Stimulated activated naive B cell treated with anti-CD40 and anti-IgM and Interleukin-4, amounts not matched to agents 10 μg/mL and 1 μg/mL and 100 μg/mL, for 72 hours (primary cell): Measurements from ENCODE around the gene RCBTB2.
A peak's percentile ranks its signal among the peaks of the same experiment; 100 is the strongest.

ENCODE experiments used
- ATAC-seq, 2 donors: fragments of 150-1000 bp; cut with Tn5 transposase; replicated peaks; 2 replicates each; pipeline ENCODE4 v1.10.0; 2021; ENCODE audit warnings: moderate library complexity in 1 of 2
- DNase-seq: peaks from one replicate; pipeline ENCODE4 v3.0.0; 2021
- H3K27ac Mint-ChIP-seq: one replicate; pipeline ENCODE4 v1.8.0; 2022; ENCODE audit warnings: mild to moderate bottlenecking, mixed read lengths
- H3K27me3 Mint-ChIP-seq, 2 donors: one replicate each; pipeline ENCODE4 v1.8.0; 2022; ENCODE audit warnings: mixed read lengths in 2 of 2
- H3K36me3 Mint-ChIP-seq, 2 donors: one replicate each; pipeline ENCODE4 v1.8.0; 2022; ENCODE audit warnings: mixed read lengths in 2 of 2, mild to moderate bottlenecking in 1 of 2
- H3K4me1 Mint-ChIP-seq, 2 donors: one replicate each; pipeline ENCODE4 v1.8.0; 2022; ENCODE audit warnings: mixed read lengths in 2 of 2, mild to moderate bottlenecking in 1 of 2
- H3K4me3 Mint-ChIP-seq, 2 donors: one replicate each; pipeline ENCODE4 v1.8.0; 2022; ENCODE audit warnings: mild to moderate bottlenecking in 2 of 2, mixed read lengths in 2 of 2, moderate library complexity in 1 of 2
- H3K9me3 Mint-ChIP-seq, 2 donors: one replicate each; pipeline ENCODE4 v1.8.0; 2022; ENCODE audit warnings: mixed read lengths in 2 of 2, mild to moderate bottlenecking in 1 of 2

The RCBTB2 gene

DNA sequence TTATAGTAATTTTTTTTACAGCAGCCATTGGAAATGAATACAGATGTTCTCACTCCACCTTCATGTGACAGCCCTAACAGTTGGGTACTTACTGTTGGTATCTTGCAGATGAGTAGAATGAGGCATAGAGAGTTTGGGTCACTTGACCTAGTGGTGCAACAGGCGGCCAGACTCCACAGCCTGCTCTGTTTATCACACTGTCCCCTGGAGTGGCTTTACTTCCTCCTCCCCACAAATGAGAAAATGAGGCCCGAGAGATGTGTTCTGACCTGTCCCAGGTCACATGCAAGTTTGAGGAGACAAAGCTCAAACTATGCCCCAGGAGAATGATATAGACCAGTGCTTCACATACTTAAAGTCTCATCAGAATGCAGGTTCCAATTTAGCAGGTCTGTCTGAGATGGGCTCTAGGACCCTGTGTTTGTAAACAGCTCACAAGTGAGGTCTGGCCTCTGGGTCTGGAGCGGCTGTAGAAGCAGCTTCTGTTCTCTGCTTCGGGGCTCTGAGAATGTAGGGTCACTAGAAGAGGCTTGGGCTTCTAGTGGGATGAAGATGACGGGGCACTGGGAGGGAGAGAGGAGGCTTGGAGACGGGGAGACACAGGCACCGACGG, 37.4 kb upstream of the RCBTB2 start:
- no peak overlapping the region for H3K4me3 Mint-ChIP-seq
- H3K27ac Mint-ChIP-seq, result no peak overlapping the region
- H3K36me3 Mint-ChIP-seq, result no peaks in the 10 kb centered on the region
- ATAC-seq (no peak), DNase-seq (no peak)
- peaks cover 0 to 2% of the 10 kb centered on the region in 2 donors for H3K9me3 Mint-ChIP-seq
- H3K27me3 Mint-ChIP-seq, result peaks cover 58 to 77% of the 10 kb centered on the region in 2 donors
- peaks cover 11 to 22% of the 10 kb centered on the region in 2 donors for H3K4me1 Mint-ChIP-seq

DNA sequence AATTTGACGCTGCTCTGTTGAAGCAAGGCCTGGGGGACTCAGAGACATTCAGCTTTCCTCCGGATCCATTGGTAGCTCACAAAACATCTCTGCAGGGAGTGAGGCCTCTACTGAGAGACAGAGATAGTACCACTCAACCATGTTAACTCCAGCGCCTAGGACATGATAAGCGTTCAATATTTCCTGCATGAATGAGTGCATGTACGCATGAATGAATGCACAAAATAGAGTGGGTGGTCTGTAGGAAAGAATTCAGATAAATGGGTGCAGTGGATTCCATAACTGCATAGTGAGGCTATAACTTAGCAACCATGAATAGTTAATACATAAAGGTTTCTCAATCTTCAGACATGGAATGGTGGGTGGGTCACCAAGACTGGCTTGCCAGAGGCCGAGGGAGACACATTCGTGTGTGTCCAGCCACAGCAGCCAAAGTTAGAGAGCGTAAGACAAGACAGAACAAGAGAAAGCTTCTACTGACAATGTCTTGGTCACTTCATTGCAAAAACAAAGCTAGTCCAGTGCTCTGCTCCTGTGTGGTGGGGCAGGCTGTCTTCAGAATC, 36.3 kb upstream of the RCBTB2 start:
- H3K27ac Mint-ChIP-seq, result no peak overlapping the region
- no peak for DNase-seq
- H3K4me1 Mint-ChIP-seq, result peaks cover 7 to 17% of the 10 kb centered on the region in 2 donors
- H3K4me3 Mint-ChIP-seq, result no peak overlapping the region
- H3K9me3 Mint-ChIP-seq, result peaks cover 0 to 2% of the 10 kb centered on the region in 2 donors
- no peaks in the 10 kb centered on the region for H3K36me3 Mint-ChIP-seq
- H3K27me3 Mint-ChIP-seq, result peaks cover 65 to 77% of the 10 kb centered on the region in 2 donors
- no peak for ATAC-seq

- H3K4me3 Mint-ChIP-seq, result no peak overlapping the region
- ATAC-seq, result no peak
- no peak overlapping the region for H3K27ac Mint-ChIP-seq
These were observed 35.7 kb upstream of the RCBTB2 start for GRCh38 chr13:48568370-48569103.

DNA sequence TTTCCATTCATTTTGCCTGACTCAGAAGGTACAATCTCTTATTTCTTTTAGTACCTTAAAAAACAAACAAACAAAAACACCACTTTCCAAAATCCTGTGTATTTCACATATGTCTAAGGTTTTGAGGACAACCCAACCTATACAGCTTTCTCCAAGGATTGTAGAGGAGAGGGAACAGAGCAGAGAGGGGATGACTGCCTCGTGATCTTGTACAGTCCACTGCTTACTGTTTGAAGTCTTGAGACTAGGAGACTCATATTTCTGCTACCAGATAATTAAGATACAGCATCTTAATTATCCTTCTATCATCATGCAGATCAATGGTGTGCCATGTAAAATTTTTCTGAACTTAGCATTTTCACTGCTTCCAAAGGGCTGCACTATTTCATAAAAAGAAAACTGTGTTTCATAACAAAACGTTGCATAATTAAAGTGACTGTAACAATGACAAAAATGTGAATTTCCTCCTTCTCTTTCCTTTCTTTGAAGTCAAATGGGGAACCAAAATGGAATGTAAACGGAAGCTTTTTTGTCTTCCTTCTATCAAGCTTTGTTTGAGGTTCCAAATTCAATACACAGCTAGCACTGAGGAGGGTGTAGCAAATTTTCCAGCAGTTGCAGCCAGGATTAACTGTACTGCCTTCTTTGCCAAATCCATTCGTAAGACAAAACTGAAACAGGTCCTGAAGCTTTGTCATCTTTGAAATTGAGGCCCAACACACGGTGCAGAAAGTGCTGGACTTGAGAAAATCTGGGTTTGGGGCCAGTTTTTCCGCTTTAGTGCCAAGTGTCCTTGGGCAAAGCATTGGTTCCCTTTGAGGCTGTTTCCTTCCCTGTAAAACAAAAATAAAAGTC, 34.9 kb upstream of the RCBTB2 start:
- Mint-ChIP-seq H3K27ac (no peak overlapping the region), H3K36me3 (no peaks in the 10 kb centered on the region), H3K4me3 (no peak overlapping the region), H3K9me3 (no peaks in the 10 kb centered on the region), H3K27me3 (peaks cover 62 to 68% of the 10 kb centered on the region in 2 donors), H3K4me1 (peaks cover 5 to 10% of the 10 kb centered on the region in 2 donors)
- DNase-seq (no peak), ATAC-seq (no peak)

More at GRCh38 chr13:48568370-48569103, 35.7 kb upstream of the RCBTB2 start:
- no peaks in the 10 kb centered on the region for H3K9me3 Mint-ChIP-seq
- no peaks in the 10 kb centered on the region for H3K36me3 Mint-ChIP-seq
- DNase-seq, result no peak
- H3K27me3 Mint-ChIP-seq, result peaks cover 62 to 75% of the 10 kb centered on the region in 2 donors
- peaks cover 4 to 10% of the 10 kb centered on the region in 2 donors for H3K4me1 Mint-ChIP-seq

GRCh38 chr13:48564056-48564455, 31.2 kb upstream of the RCBTB2 start:
- peaks cover 67 to 75% of the 10 kb centered on the region in 2 donors for H3K27me3 Mint-ChIP-seq
- H3K4me3 Mint-ChIP-seq, result no peak overlapping the region
- ATAC-seq (no peak), DNase-seq (no peak)
- H3K4me1 Mint-ChIP-seq, result peaks cover 12 to 25% of the 10 kb centered on the region in 2 donors
- H3K36me3 Mint-ChIP-seq, result peaks cover 0 to 2% of the 10 kb centered on the region in 2 donors
- H3K9me3 Mint-ChIP-seq, result no peaks in the 10 kb centered on the region
- no peak overlapping the region for H3K27ac Mint-ChIP-seq

- peaks cover 0 to 2% of the 10 kb centered on the region in 2 donors for H3K36me3 Mint-ChIP-seq
- H3K4me1 Mint-ChIP-seq, result peaks cover 12 to 26% of the 10 kb centered on the region in 2 donors
- H3K27me3 Mint-ChIP-seq, result peaks cover 69 to 75% of the 10 kb centered on the region in 2 donors
- H3K27ac Mint-ChIP-seq, result no peak overlapping the region
- no peaks in the 10 kb centered on the region for H3K9me3 Mint-ChIP-seq
- no peak for DNase-seq
- no peak overlapping the region for H3K4me3 Mint-ChIP-seq
- no peak for ATAC-seq
These were observed 30.7 kb upstream of the RCBTB2 start for GRCh38 chr13:48563626-48564025.

GRCh38 chr13:48562296-48563066, 29.6 kb upstream of the RCBTB2 start:
- Mint-ChIP-seq H3K36me3 (peaks cover 2 to 4% of the 10 kb centered on the region in 2 donors), H3K4me3 (no peak overlapping the region), H3K27me3 (peaks cover 66 to 75% of the 10 kb centered on the region in 2 donors), H3K27ac (no peak overlapping the region), H3K4me1 (peaks cover 12 to 26% of the 10 kb centered on the region in 2 donors), H3K9me3 (peaks cover 0 to under 1% of the 10 kb centered on the region in 2 donors)
- ATAC-seq (peak; percentile 100), DNase-seq (peak; percentile 67)

GRCh38 chr13:48561466-48562235, 28.8 kb upstream of the RCBTB2 start:
- peaks cover 0 to 1% of the 10 kb centered on the region in 2 donors for H3K9me3 Mint-ChIP-seq
- DNase-seq (no peak), ATAC-seq (peak in 1 of 2 donors; percentile 2)
- H3K4me3 Mint-ChIP-seq, result no peak overlapping the region
- peaks cover 2 to 4% of the 10 kb centered on the region in 2 donors for H3K36me3 Mint-ChIP-seq
- H3K27me3 Mint-ChIP-seq, result peaks cover 67 to 74% of the 10 kb centered on the region in 2 donors
- H3K4me1 Mint-ChIP-seq, result peaks cover 12 to 26% of the 10 kb centered on the region in 2 donors
- no peak overlapping the region for H3K27ac Mint-ChIP-seq

GRCh38 chr13:48560657-48561337, 27.9 kb upstream of the RCBTB2 start:
- no peak for DNase-seq
- H3K27me3 Mint-ChIP-seq, result peaks cover 71 to 77% of the 10 kb centered on the region in 2 donors
- no peak overlapping the region for H3K27ac Mint-ChIP-seq
- ATAC-seq, result no peak
- H3K9me3 Mint-ChIP-seq, result peaks cover 2 to 3% of the 10 kb centered on the region in 2 donors
- peaks cover 12 to 26% of the 10 kb centered on the region in 2 donors for H3K4me1 Mint-ChIP-seq
- H3K4me3 Mint-ChIP-seq, result no peak overlapping the region
- peaks cover 2 to 5% of the 10 kb centered on the region in 2 donors for H3K36me3 Mint-ChIP-seq

DNA sequence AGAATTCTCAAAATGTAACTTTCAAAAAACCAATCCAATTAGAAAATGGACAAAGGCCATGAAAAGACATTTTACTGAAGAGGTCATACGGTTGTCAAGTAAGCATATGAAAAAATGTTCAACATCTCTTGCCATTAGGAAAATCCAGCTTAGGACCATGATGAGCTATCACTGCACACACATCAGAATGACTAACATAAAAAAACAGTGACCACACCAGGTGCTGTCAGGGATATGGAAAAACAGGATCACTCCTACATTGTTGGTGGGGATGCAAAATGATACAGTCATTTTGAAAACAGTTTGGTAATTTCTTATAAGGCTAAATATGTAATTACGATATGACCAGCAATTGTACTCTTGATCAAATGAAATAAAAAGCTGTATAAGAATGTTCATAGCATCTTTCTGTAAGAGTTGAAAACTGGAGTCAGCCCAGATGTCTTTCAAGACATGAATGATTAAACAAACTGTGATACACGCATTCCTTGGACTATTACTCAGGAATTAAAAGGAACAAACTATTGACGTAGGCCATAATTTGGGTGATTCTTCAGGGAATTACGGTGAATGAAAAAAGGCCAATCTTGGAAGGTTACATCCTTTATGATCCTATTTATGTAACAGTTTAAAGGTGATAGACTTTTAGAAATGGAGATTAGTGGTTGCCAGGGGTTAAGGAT, 26.9 kb upstream of the RCBTB2 start:
- Mint-ChIP-seq H3K4me1 (peaks cover 9 to 26% of the 10 kb centered on the region in 2 donors), H3K36me3 (peaks cover 2 to 8% of the 10 kb centered on the region in 2 donors), H3K27ac (no peak overlapping the region), H3K4me3 (no peak overlapping the region), H3K9me3 (peaks cover 3 to 5% of the 10 kb centered on the region in 2 donors), H3K27me3 (peaks cover 64 to 70% of the 10 kb centered on the region in 2 donors)
- ATAC-seq (no peak), DNase-seq (no peak)

GRCh38 chr13:48556817-48557216, 23.9 kb upstream of the RCBTB2 start:
- peaks cover 2 to 8% of the 10 kb centered on the region in 2 donors for H3K36me3 Mint-ChIP-seq
- peaks cover 63 to 72% of the 10 kb centered on the region in 2 donors for H3K27me3 Mint-ChIP-seq
- H3K9me3 Mint-ChIP-seq, result peaks cover 8 to 9% of the 10 kb centered on the region in 2 donors
- ATAC-seq (no peak), DNase-seq (no peak)
- H3K4me3 Mint-ChIP-seq, result no peak overlapping the region
- no peak overlapping the region for H3K27ac Mint-ChIP-seq
- peaks cover 5 to 16% of the 10 kb centered on the region in 2 donors for H3K4me1 Mint-ChIP-seq

GRCh38 chr13:48555441-48555840, 22.6 kb upstream of the RCBTB2 start:
- no peak overlapping the region for H3K4me3 Mint-ChIP-seq
- H3K4me1 Mint-ChIP-seq, result peaks cover 0 to 5% of the 10 kb centered on the region in 2 donors
- H3K36me3 Mint-ChIP-seq, result peaks cover 4 to 15% of the 10 kb centered on the region in 2 donors
- peaks cover 63 to 74% of the 10 kb centered on the region in 2 donors for H3K27me3 Mint-ChIP-seq
- ATAC-seq (no peak), DNase-seq (no peak)
- H3K9me3 Mint-ChIP-seq, result peaks cover 14 to 17% of the 10 kb centered on the region in 2 donors
- H3K27ac Mint-ChIP-seq, result no peak overlapping the region
